Right lobe of liver (tissue), 6 donors: Measurements from ENCODE around the gene LAT. TPM values are rescaled to one million over a fixed set of nuclear protein-coding genes. Genes with fewer than 3 reads are reported as not detected.
"Not testable (repeated sequence)": the region's sequence is repeated elsewhere in the genome, so short reads cannot be mapped to it uniquely, and the experiment has no call there.

Source experiments
- ATAC-seq, 4 donors: fragments of 200-7000 bp; cut with Tn5 transposase; one replicate each; pipeline ENCODE4 v1.9.1; 2020; ENCODE audit warnings: mild to moderate bottlenecking in 4 of 4, moderate library complexity in 4 of 4
- DNase-seq, 3 donors: peaks; one replicate each; pipeline ENCODE4 v3.0.0-alpha.2; 2020
- H3K27ac ChIP-seq, 3 donors: fragments of 200-600 bp; one replicate each; pipeline ENCODE4 v1.8.0; 2022
- H3K27me3 ChIP-seq, 2 donors: fragments of 200-600 bp; one replicate each; pipeline ENCODE4 v1.8.0; 2022
- H3K36me3 ChIP-seq, 4 donors: fragments of 200-600 bp; sonication (generic) in 1 of 4; one replicate each; pipeline versions ENCODE4 v1.5.1 to v1.8.0; 2017 to 2022; ENCODE audit warnings: control low read depth in 1 of 4
- H3K4me1 ChIP-seq, 4 donors: fragments of 200-600 bp; sonication (generic) in 1 of 4; one replicate each; pipeline versions ENCODE4 v1.5.1 to v1.8.0; 2017 to 2022; ENCODE audit warnings: control low read depth in 1 of 4
- H3K4me3 ChIP-seq, 3 donors: fragments of 200-600 bp; one replicate each; pipeline ENCODE4 v1.8.0; 2022
- H3K9me3 ChIP-seq, 4 donors: fragments of 200-600 bp; sonication (generic) in 1 of 4; one replicate each; pipeline versions ENCODE4 v1.5.1 to v1.8.0; 2017 to 2022; ENCODE audit warnings: control low read depth in 1 of 4
- CTCF ChIP-seq, 4 donors: fragments of 200-600 bp in 3 of 4; fragments of 450-650 bp in 1 of 4; IDR thresholded peaks; one replicate each; pipeline versions ENCODE4 v1.5.1 to v1.8.0; 2016 to 2022; ENCODE audit warnings: antibody characterized with exemption in 4 of 4, mild to moderate bottlenecking in 2 of 4
- POLR2A ChIP-seq: fragments of 450-650 bp; IDR thresholded peaks from one replicate; pipeline ENCODE4 v1.6.1; 2017; ENCODE audit warnings: antibody characterized with exemption, mild to moderate bottlenecking
- WGBS: methylation state at CpG from one replicate; pipeline ENCODE4 v1.1.6; 2018; ENCODE audit warnings: low coverage, low lambda C conversion rate; ENCODE audit not compliant: insufficient coverage; ENCODE audit errors: missing lambda C conversion rate; 5-methylcytosine and 5-hydroxymethylcytosine counted together
- intact Hi-C, 2 donors: fragments of 100-400 bp; cut with DNase I; formaldehyde crosslinking; loops; one replicate each; pipeline versions ENCODE4 v1.11.2 to v1.14.1; 2022
- total RNA-seq, 6 experiments: library from RNA; depleted of rRNA in 2 of 6; stranded (reverse); fragments of >200 nt in 2 of 6; fragmentation: NEBNext Ultra II Directional in 3 of 6; extraction: Animal tissue kit (Norgen Biotek cat#: 25700) in 3 of 6; gene quantifications; one replicate each; pipeline versions ENCODE4 v1.1.0 to v1.2.4, GENCODE V29; 2016 to 2023
- donor health status: DM: no; HTN: yes; CAD: no.
- donor health status: DM: no; HTN: no; CAD: no.
- donor health status: DM: no; HTN: no; CAD: no.
- donor health status: DM: no; HTN: yes; CAD: no.
- donor health status: DM: no; HTN: yes; CAD: no.

LAT gene
- total RNA-seq, 6 experiments from 2014 or later = 1.8 to 5.2 (median 3.1) TPM

- peak; percentile 90 to 95 (median 94) for ATAC-seq
- peaks cover 0 to 6% (median 0%) of the 10 kb centered on the region in 4 donors for H3K36me3 ChIP-seq
- peak within 1 kb of the TSS; percentile 37 to 67 (median 57) for H3K27ac ChIP-seq
- no peaks in the 10 kb centered on the region for H3K9me3 ChIP-seq
- intact Hi-C loops = no loop called here
- no peaks in the 10 kb centered on the region for H3K27me3 ChIP-seq
- H3K4me3 ChIP-seq = peak within 1 kb of the TSS; percentile 66 to 96 (median 93)
- peaks cover 0 to 13% (median 3%) of the 10 kb centered on the region in 4 donors for H3K4me1 ChIP-seq
- TF ChIP-seq CTCF (IDR thresholded peaks at IDR 0.05) (no peak), POLR2A (peak; percentile 31)
- peak; percentile 97 to 99 (median 98) for DNase-seq
- 0% methylated on average over 4 of the region's 60 CpGs for WGBS
These were observed 10.3 kb upstream of the LAT start, which contains the start of gene SPNS1 for GRCh38 chr16:28974437-28975157. Gene SPNS1, plus strand, starts transcription at chr16:28974778. Its CDS starts 374 bp downstream, at chr16:28975152.

GRCh38 chr16:28975158-28975599, 9.7 kb upstream of the LAT start:
- Histone ChIP-seq H3K27ac (peak overlapping the region; percentile 17 to 57 (median 37)), H3K4me1 (peaks cover 0 to 13% (median 3%) of the 10 kb centered on the region in 4 donors), H3K36me3 (peaks cover 0 to 6% (median 0%) of the 10 kb centered on the region in 4 donors), H3K4me3 (peak overlapping the region; percentile 66 to 96 (median 93)), H3K27me3 (no peaks in the 10 kb centered on the region), H3K9me3 (no peaks in the 10 kb centered on the region)
- intact Hi-C loops = no loop called here
- ATAC-seq (peak in 2 of 4 donors; percentile 4 to 8), DNase-seq (peak in 1 of 3 donors; percentile 29)
- TF ChIP-seq CTCF (IDR thresholded peaks at IDR 0.05) = no peak
- TF ChIP-seq POLR2A = no peak
- WGBS = 7% methylated on average over 8 of the region's 30 CpGs

- intact Hi-C loops = no loop called here
- Histone ChIP-seq H3K27me3 (no peaks in the 10 kb centered on the region), H3K4me3 (no peak overlapping the region), H3K27ac (no peak overlapping the region), H3K36me3 (peaks cover 0 to 24% (median 5%) of the 10 kb centered on the region in 4 donors), H3K4me1 (peaks cover 0 to 13% (median 3%) of the 10 kb centered on the region in 4 donors), H3K9me3 (no peaks in the 10 kb centered on the region)
- peak in 3 of 4 donors; percentile 36 to 58 (median 53) for TF ChIP-seq CTCF (IDR thresholded peaks at IDR 0.05)
- no peak for TF ChIP-seq POLR2A
- peak in 1 of 4 donors; percentile 5 for ATAC-seq
- WGBS = 86% methylated on average over 8 of the region's 11 CpGs
- no peak for DNase-seq
These were observed 6.9 kb upstream of the LAT start for GRCh38 chr16:28977703-28978662.

GRCh38 chr16:28980330-28980729, 4.5 kb upstream of the LAT start:
- H3K4me3 ChIP-seq, H3K9me3 ChIP-seq, ATAC-seq, DNase-seq, intact Hi-C loops, H3K4me1 ChIP-seq, H3K27ac ChIP-seq, H3K27me3 ChIP-seq: not testable (repeated sequence)
- H3K36me3 ChIP-seq = peaks cover 0 to 32% (median 5%) of the 10 kb centered on the region in 4 donors
- WGBS = 88% methylated on average over 4 of the region's 7 CpGs
